SJSA1 (cell line): ENCODE results near the gene KIF16B. TPM values are rescaled to one million over a fixed set of nuclear protein-coding genes. Genes with fewer than 3 reads are reported as not detected.

Experiments used
- DNase-seq, 2 experiments: peaks; one replicate each; pipeline ENCODE4 v3.0.0-alpha.2; 2015 to 2020; ENCODE audit warnings: low spot score in 2 of 2, low read depth in 1 of 2
- H3K27ac ChIP-seq: fragments of 250-450 bp; sonication (Bioruptor Pico); 2 replicates; pipeline ENCODE4 v1.5.1; 2020; ENCODE audit warnings: mild to moderate bottlenecking, moderate library complexity
- H3K27me3 ChIP-seq: fragments of 250-450 bp; sonication (Bioruptor Pico); replicated peaks from 2 replicates; pipeline ENCODE4 v1.5.1; 2020; ENCODE audit warnings: mild to moderate bottlenecking, moderate library complexity
- H3K36me3 ChIP-seq: fragments of 250-450 bp; sonication (Bioruptor Pico); 2 replicates; pipeline ENCODE4 v1.5.1; 2020; ENCODE audit warnings: mild to moderate bottlenecking
- H3K4me1 ChIP-seq: fragments of 250-450 bp; sonication (Bioruptor Pico); replicated peaks from 2 replicates; pipeline ENCODE4 v1.6.1; 2021; ENCODE audit warnings: mild to moderate bottlenecking
- H3K4me3 ChIP-seq: fragments of 250-450 bp; sonication (Bioruptor Pico); 2 replicates; pipeline ENCODE4 v1.5.1; 2020; ENCODE audit warnings: mild to moderate bottlenecking
- H3K9me3 ChIP-seq: fragments of 250-450 bp; sonication (Bioruptor Pico); replicated peaks from 2 replicates; pipeline ENCODE4 v1.5.1; 2020; ENCODE audit warnings: mild to moderate bottlenecking
- total RNA-seq: library from RNA; depleted of rRNA; stranded (reverse); fragments of >200 nt; shearing (Covaris generic); gene quantifications from 2 replicates; pipeline ENCODE4 v1.2.3, GENCODE V29; 2014

KIF16B gene
- total RNA-seq, 1 experiment from 2014 or later = 3.7 TPM

- Histone ChIP-seq H3K27ac (no peak overlapping the region), H3K27me3 (no peaks in the 10 kb centered on the region), H3K4me3 (no peak overlapping the region), H3K4me1 (no peaks in the 10 kb centered on the region), H3K36me3 (no peaks in the 10 kb centered on the region), H3K9me3 (no peaks in the 10 kb centered on the region)
- no peak for DNase-seq
Observed at GRCh38 chr20:16311756-16312155, 261.5 kb downstream of the KIF16B start.

- Histone ChIP-seq H3K9me3 (0 out of 2 replicates have a peak, but pooled peaks cover 3% of the 10 kb centered on the region), H3K27ac (no peak overlapping the region), H3K4me3 (no peak overlapping the region), H3K27me3 (no peaks in the 10 kb centered on the region), H3K4me1 (no peaks in the 10 kb centered on the region), H3K36me3 (no peaks in the 10 kb centered on the region)
- DNase-seq = no peak
Observed at GRCh38 chr20:16308754-16309153, 264.5 kb downstream of the KIF16B start.

- Histone ChIP-seq H3K9me3 (peaks cover 8% of the 10 kb centered on the region; the same call in 1 of the 2 replicates), H3K27ac (no peak overlapping the region), H3K4me1 (no peaks in the 10 kb centered on the region), H3K4me3 (no peak overlapping the region), H3K27me3 (no peaks in the 10 kb centered on the region), H3K36me3 (no peaks in the 10 kb centered on the region)
- DNase-seq = no peak
Observed at GRCh38 chr20:16302818-16303217, 270.4 kb downstream of the KIF16B start.

- no peak overlapping the region for H3K4me3 ChIP-seq
- no peaks in the 10 kb centered on the region for H3K36me3 ChIP-seq
- no peaks in the 10 kb centered on the region for H3K27me3 ChIP-seq
- peaks cover 8% of the 10 kb centered on the region; the same call in 1 of the 2 replicates for H3K9me3 ChIP-seq
- no peak for DNase-seq
- H3K27ac ChIP-seq = no peak overlapping the region
- no peaks in the 10 kb centered on the region for H3K4me1 ChIP-seq
Observed at GRCh38 chr20:16301986-16302385, 271.3 kb downstream of the KIF16B start.

GRCh38 chr20:16299897-16300296, 273.4 kb downstream of the KIF16B start:
- Histone ChIP-seq H3K36me3 (no peaks in the 10 kb centered on the region), H3K27me3 (no peaks in the 10 kb centered on the region), H3K9me3 (peaks cover 5% of the 10 kb centered on the region; the same call in 1 of the 2 replicates), H3K4me1 (no peaks in the 10 kb centered on the region), H3K27ac (no peak overlapping the region), H3K4me3 (no peak overlapping the region)
- DNase-seq = no peak

- Histone ChIP-seq H3K9me3 (0 out of 2 replicates have a peak, but pooled peaks cover 3% of the 10 kb centered on the region), H3K27me3 (no peaks in the 10 kb centered on the region), H3K4me1 (no peaks in the 10 kb centered on the region), H3K27ac (no peak overlapping the region), H3K36me3 (no peaks in the 10 kb centered on the region), H3K4me3 (no peak overlapping the region)
- DNase-seq = no peak
Observed at GRCh38 chr20:16296931-16297330, 276.3 kb downstream of the KIF16B start.

- no peak overlapping the region for H3K4me3 ChIP-seq
- no peaks in the 10 kb centered on the region for H3K4me1 ChIP-seq
- DNase-seq = no peak
- H3K9me3 ChIP-seq = no peaks in the 10 kb centered on the region
- no peak overlapping the region for H3K27ac ChIP-seq
- no peaks in the 10 kb centered on the region for H3K27me3 ChIP-seq
- H3K36me3 ChIP-seq = no peaks in the 10 kb centered on the region
Observed at GRCh38 chr20:16295534-16295933, 277.7 kb downstream of the KIF16B start.

- Histone ChIP-seq H3K9me3 (no peaks in the 10 kb centered on the region), H3K27me3 (no peaks in the 10 kb centered on the region), H3K4me3 (no peak overlapping the region), H3K36me3 (no peaks in the 10 kb centered on the region), H3K27ac (no peak overlapping the region), H3K4me1 (no peaks in the 10 kb centered on the region)
- no peak for DNase-seq
Observed at GRCh38 chr20:16293590-16293989, 279.7 kb downstream of the KIF16B start.

- no peaks in the 10 kb centered on the region for H3K9me3 ChIP-seq
- H3K4me3 ChIP-seq = no peak overlapping the region
- DNase-seq = no peak
- H3K27me3 ChIP-seq = no peaks in the 10 kb centered on the region
- H3K27ac ChIP-seq = no peak overlapping the region
- no peaks in the 10 kb centered on the region for H3K4me1 ChIP-seq
- H3K36me3 ChIP-seq = no peaks in the 10 kb centered on the region
Observed at GRCh38 chr20:16292226-16292880, 280.9 kb downstream of the KIF16B start.

- Histone ChIP-seq H3K27ac (no peak overlapping the region), H3K4me1 (no peaks in the 10 kb centered on the region), H3K27me3 (no peaks in the 10 kb centered on the region), H3K9me3 (no peaks in the 10 kb centered on the region), H3K4me3 (no peak overlapping the region), H3K36me3 (no peaks in the 10 kb centered on the region)
- DNase-seq = no peak
Observed at GRCh38 chr20:16290358-16290757, 282.9 kb downstream of the KIF16B start.

- DNase-seq = no peak
- H3K36me3 ChIP-seq = no peaks in the 10 kb centered on the region
- H3K27ac ChIP-seq = no peak overlapping the region
- no peaks in the 10 kb centered on the region for H3K27me3 ChIP-seq
- H3K9me3 ChIP-seq = no peaks in the 10 kb centered on the region; the same call in 1 of the 2 replicates
- H3K4me1 ChIP-seq = no peaks in the 10 kb centered on the region
- no peak overlapping the region for H3K4me3 ChIP-seq
Observed at GRCh38 chr20:16287776-16288175, 285.5 kb downstream of the KIF16B start.

- no peaks in the 10 kb centered on the region for H3K36me3 ChIP-seq
- H3K9me3 ChIP-seq = peaks cover 3% of the 10 kb centered on the region
- DNase-seq = no peak
- no peaks in the 10 kb centered on the region for H3K27me3 ChIP-seq
- H3K27ac ChIP-seq = no peak overlapping the region
- H3K4me3 ChIP-seq = no peak overlapping the region
- H3K4me1 ChIP-seq = no peaks in the 10 kb centered on the region
Observed at GRCh38 chr20:16286601-16287000, 286.6 kb downstream of the KIF16B start.

- Histone ChIP-seq H3K9me3 (peaks cover 3% of the 10 kb centered on the region), H3K27me3 (no peaks in the 10 kb centered on the region), H3K27ac (no peak overlapping the region), H3K4me3 (no peak overlapping the region), H3K4me1 (no peaks in the 10 kb centered on the region), H3K36me3 (no peaks in the 10 kb centered on the region)
- no peak for DNase-seq
Observed at GRCh38 chr20:16284385-16285100, 288.7 kb downstream of the KIF16B start.

- H3K36me3 ChIP-seq = no peaks in the 10 kb centered on the region
- H3K4me1 ChIP-seq = no peaks in the 10 kb centered on the region
- H3K27me3 ChIP-seq = no peaks in the 10 kb centered on the region
Observed at GRCh38 chr20:16283978-16284377, 289.3 kb downstream of the KIF16B start.

More at GRCh38 chr20:16283978-16284377, 289.3 kb downstream of the KIF16B start:
- Histone ChIP-seq H3K4me3 (no peak overlapping the region), H3K27ac (no peak overlapping the region), H3K9me3 (peaks cover 3% of the 10 kb centered on the region)
- no peak for DNase-seq
